Jurkat, Clone E6-1 (cell line): ENCODE results near the gene ATP6V1G2. TPM values are rescaled to one million over a fixed set of nuclear protein-coding genes. Genes with fewer than 3 reads are reported as not detected.
"Not testable (repeated sequence)": the region's sequence is repeated elsewhere in the genome, so short reads cannot be mapped to it uniquely, and the experiment has no call there.

ENCODE experiments used
- DNase-seq: peaks from one replicate; pipeline ENCODE4 v3.0.0-alpha.2; 2011; ENCODE audit warnings: low read depth, low spot score
- H3K4me3 ChIP-seq: 2 replicates; pipeline ENCODE4 v1.5.1; 2011; ENCODE audit warnings: mild to moderate bottlenecking, low read length, control low read depth, moderate library complexity
- polyA plus RNA-seq: library from polyadenylated mRNA; unstranded; fragments of >200 nt; gene quantifications from one replicate; pipeline ENCODE4 v1.2.1, GENCODE V29; 2012; ENCODE audit warnings: missing spikeins; ENCODE audit not compliant: insufficient read length, insufficient read depth

Gene ATP6V1G2
- polyA plus RNA-seq, result 3.4 TPM

DNA sequence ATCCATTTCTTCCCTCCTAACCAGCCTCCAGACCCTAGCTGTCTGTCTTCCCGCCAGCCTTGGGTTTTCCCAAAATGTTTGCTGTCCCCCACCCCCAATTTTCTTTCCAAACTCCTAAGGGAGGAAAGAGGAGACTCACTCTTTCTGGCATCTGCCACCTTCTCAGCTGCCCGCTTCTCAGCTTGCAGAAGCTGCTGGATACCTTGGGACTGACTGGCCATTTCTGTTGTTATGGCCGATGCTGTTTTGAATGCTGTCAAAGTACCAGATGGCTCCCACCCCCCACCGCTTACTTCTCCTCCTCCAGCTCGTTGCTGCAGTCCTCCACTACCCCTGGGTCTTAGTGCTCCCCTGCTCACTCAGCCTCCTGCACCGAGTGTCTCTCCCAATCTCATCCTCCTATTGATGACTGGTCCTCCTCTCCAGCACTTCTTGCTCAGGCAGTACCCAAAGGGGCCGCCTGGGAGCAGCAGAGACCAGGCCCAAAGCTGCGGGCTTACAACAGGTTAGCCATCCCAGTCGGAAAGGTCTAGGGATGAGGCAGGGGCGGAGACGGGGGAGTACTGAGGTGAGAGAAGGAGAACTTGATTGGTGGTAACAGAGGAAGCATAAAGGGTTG is at the start of gene ATP6V1G2:
Gene ATP6V1G2, minus strand, starts transcription at position 270 of the 619 bp plus-strand sequence. Its CDS starts 49 bp downstream, at position 221.
- peak within 1 kb of the TSS; percentile 63 for H3K4me3 ChIP-seq
- DNase-seq, result peak; percentile 91

DNA sequence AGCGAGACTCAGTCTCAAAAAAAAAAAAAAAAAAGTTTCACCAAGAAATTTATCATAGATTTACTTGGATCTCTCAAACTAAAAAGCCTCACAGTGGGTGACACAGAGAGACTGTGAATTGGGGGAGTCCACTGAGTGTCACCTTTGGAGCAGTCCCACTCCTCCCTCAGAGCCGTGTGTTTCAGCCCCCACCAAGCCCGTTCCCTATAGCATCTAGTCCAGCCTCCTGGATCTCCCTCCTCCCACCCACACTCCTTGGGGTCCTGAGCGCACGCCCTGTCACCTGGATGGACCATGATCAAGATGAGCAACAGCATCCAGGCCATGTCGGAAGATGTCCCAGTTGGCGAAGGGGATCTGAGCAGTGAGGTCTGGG is 46.0 kb upstream of the ATP6V1G2 start:
- no peak for DNase-seq
- no peak overlapping the region for H3K4me3 ChIP-seq

DNA sequence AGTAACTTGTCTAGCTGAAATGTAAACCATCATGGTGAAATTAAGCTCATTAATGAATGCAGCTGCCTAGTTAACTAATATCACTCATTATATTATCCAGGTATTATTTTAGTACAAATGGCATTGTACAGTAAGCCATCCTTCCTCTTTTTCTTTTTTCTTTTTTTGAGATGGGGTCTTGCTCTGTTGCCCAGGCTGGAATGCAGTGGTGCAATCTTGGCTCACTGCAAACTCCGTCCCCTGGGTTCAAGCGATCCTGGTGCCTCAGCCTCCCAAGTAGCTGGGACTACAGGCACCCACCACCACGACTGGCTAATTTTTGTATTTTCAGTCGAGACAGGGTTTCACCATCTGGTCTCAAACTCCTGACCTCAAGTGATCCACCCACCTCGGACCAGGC is 44.3 kb upstream of the ATP6V1G2 start:
- not testable (repeated sequence) for DNase-seq, H3K4me3 ChIP-seq

DNA sequence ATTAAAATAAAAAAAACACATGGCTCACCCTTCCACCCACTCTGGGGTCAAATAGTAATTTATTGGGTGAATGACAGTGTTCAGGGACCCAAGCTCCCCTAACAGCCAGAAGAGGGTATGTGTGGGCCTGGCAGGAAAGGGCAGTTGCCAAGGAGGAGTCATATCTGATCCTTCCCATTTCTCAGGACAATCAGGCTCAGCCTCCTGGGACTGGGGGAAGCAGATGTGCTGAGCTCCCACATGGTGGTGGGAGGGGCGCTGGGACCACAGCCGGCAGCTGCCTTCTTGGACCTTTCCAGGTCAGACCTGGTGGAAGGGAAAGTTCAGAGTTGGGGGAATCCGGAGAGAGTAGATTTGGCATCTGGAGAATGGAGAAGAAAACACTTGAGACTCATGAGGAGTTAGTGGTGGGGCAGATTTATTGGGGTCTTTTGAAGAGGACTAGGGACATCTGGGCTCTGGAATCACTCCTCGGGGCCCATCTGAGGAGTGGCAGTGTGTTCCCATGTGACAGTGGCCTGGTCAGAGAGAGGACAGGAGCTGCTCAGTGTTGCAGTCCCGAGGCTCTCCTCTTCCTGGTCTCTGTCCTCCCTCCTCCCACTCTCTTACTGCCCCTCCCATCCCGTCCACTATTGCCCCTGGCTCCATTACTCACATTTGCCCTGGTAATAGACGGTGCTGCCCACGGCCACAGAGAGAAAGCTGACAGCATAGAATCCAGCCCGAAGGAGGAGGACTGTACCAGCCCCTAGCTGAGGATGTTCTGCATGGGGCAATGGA is 42.7 kb upstream of the ATP6V1G2 start:
- no peak for DNase-seq
- no peak overlapping the region for H3K4me3 ChIP-seq

DNA sequence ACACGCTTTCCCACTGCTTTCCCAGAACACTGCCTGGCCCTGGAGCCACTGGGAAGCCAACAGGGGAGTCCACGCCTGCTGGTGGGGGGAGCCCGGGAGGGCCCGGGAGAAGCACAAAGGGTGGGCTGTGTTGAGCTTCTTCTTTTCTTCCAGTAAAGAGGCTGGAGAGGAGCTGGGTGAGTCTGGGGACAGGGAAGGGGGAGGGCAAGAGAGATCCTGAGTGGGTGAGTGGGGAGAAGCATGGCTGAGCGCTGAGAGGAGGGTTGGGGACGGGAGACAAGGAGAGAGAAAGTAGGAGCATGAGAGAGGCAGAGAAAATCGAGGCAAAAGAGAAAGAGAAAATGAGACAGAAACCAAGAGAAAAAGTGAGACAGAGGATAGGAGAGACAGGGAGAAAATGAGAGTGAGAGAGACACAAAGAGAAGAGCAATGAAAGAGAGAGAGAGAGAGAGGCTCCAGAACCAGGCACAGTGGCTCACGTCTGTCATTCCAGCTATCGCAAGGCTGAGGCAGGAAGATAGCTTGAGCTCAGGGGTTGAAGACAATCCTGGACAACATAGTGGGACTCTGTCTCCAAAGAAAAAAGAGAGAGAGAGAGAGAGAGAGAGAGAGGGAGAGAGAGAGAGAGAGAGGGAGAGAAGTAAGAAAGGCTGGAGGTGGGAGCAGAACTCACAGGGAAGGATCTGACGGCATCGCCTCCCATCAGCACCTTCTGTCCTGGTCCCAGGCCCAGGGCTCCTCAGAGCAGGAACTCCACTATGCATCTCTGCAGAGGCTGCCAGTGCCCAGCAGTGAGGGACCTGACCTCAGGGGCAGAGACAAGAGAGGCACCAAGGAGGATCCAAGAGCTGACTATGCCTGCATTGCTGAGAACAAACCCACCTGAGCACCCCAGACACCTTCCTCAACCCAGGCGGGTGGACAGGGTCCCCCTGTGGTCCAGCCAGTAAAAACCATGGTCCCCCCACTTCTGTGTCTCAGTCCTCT is 41.7 kb upstream of the ATP6V1G2 start:
- no peak overlapping the region for H3K4me3 ChIP-seq
- DNase-seq, result no peak

DNA sequence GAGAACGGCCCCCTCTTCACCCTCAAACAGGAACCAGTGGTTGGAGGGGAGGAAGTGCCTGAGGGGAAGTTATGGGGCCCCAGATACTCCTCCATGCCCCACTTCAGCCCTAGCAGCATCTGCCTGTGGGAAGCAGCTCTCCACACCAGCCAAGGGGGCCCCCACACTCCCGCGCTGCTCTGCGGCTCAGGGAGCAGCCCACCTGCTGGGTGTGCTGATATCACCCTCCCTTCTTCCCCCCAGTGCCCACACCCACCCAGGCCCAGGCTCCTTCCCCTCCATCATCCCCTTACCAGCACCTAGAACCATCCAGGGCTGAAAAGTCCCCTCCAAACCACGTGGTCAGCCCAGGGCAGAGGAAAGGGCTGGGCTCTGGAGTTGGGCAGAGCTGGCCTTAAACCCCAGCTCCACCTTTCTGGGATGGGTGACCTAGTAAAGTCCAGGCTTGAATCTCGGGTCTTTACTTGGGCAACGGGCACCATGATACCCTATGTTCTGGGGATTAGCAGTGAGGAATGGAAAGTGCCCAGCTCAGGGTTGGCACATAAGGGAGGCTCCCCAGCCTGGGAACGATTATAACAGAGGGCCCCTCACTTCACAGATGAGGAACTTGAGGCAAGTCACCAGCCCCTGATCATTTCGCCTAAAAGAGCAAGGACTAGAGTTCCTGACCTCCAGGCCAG is 40.3 kb upstream of the ATP6V1G2 start:
- peak overlapping the region; percentile 2 for H3K4me3 ChIP-seq
- DNase-seq, result peak; percentile 84

DNA sequence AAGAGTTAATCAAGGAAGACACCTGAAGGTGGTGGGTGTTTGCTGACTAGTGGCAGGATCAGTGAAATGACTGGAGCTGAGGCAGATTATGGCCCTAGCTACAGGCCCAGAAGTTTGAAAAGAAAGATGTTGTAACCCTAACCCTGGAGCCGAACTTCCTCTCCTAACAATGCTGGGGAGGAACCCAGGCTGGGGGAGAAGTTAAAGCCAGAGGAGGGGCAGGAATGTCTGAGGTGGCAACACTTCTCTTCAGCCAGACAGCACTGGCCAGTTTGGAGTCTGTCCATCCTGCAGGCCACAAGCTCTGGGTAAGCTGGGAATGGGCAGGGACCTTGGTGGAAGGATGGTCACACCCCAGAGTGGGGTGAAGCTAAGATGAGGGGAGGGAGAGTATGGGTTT is 39.6 kb upstream of the ATP6V1G2 start, which contains the start of gene LST1:
Gene LST1, plus strand, starts transcription at position 270 of the 400 bp plus-strand sequence. CDS start 1,023 bp downstream, outside the sequence.
- DNase-seq, result no peak
- H3K4me3 ChIP-seq, result peak within 1 kb of the TSS; percentile 2

DNA sequence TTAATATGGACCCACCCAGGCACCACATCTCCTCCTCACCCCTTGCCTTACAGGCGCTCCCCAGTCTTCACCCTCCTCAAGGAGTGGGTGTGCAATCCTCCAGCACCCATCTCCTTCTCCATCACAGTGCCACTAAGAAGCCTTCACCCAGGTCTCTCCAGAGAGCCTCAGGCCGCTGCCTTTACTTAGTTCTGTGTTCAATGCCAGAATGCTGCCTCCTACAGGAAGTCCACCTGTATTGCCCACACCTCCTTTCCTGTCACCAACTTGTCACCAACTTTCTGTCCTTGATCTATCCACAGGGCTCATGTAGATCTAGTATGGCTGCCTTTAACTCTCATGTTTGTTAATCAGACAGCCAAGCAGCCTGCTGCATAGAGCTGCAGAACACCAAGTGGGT is 39.1 kb upstream of the ATP6V1G2 start:
- H3K4me3 ChIP-seq, result no peak overlapping the region
- DNase-seq, result peak; percentile 81

DNA sequence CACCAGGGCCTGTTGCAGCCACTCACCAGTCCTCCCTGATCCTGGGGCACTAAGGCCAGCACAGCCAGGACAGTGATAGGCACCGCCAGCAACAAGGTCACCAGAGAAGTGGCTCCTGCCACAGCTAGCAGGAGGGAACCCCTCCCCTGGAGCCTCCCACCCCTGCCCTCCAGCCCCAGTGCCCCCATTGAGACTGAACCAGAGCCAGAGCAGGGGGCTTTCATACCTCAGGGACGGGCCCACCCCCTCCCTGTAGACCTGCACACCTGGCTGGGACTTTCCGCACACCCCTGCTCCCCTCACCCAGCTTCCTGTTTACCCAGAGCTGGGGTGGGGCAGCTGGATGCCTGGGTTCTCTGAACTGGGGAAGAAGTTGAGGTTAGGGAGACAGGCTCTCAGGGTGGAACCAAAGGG is 35.8 kb upstream of the ATP6V1G2 start, which contains the start of gene LTB:
Gene LTB, minus strand, starts transcription at position 195 of the 414 bp plus-strand sequence. Its CDS starts 7 bp downstream, at position 188.
- H3K4me3 ChIP-seq, result peak within 1 kb of the TSS; percentile 86
- DNase-seq, result peak; percentile 61

DNA sequence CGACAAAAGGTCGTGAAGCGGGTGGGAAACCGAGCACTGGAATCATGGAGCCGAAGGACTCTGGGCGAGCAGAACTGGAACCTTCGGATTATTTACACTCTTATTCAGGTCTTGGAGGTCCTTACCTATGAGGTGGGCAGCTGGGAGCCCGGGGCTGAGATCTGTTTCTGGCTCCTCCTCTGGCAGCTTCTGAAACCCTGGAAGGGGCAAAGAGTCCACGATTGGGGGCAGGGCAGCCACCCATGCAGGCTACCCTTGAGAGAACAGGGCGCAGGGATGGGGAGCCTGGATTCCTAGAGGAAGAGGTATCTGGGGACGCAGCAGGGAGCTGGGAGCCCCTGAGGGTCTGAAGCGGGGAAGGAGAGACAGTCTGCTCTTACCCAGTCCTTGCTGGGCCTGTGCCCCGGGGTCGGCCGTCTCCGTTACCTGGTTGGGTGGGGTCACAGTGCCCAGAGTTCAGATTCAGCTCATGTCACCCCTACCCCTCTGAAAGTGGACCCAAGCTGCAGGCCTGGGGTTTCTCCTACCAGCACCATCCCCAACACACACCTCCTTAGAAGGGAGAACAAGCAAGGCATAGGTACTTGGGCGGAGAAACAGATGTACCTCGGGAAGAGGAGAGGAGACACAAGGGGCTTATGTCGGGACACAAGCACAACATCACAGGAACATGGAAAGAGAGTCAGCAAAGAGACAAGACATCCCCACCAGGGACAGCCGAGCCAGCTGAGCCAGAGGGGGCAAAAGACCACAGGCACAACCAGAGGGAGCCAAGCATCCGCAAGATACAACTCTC is 35.2 kb upstream of the ATP6V1G2 start:
- peak overlapping the region; percentile 86 for H3K4me3 ChIP-seq
- DNase-seq, result no peak

DNA sequence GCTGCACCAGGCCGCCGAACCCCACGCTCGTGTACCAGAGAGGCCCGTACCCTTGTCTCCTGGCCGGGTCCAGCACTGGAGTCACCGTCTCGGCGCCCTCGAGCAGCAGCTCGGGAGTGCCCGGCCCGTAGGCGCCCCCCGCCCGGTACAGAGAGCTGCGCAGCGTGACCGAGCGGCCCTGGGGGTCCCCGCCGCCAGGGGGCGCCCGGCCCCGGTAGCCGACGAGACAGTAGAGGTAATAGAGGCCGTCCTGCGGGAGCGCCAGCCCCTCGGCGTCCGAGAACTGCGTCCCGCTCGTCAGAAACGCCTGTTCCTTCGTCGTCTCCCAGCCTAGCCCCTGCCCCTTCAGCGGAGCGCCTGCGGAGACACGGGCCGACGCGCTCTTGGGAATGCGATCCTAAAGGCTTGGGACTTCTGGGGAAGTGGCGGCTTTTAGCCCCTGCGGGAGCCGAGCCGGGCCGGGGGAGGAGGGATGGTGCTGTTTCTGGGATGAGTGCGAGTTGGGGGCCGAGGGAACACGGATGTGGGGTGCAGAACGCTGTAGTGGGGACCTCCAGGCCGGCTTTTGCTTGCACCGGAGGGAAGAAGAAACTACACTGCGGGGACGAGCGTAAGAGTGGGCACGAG is 34.5 kb upstream of the ATP6V1G2 start:
- DNase-seq, result peak; percentile 67
- peak overlapping the region; percentile 86 for H3K4me3 ChIP-seq

DNA sequence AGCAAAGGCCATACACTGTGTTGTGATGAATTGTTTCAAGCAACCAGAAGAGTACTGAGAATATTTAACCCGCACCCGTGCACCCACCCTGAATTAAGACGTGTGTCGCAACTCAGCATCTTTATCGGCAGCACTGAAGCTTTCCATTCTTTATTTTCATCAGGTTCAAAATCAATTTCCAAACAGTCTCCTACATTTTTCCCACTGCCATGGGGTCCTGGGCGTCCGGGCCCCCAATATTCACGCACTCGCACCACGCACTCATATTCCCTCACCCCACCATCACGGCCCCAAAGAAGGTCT is 34.0 kb upstream of the ATP6V1G2 start:
- DNase-seq, result no peak
- H3K4me3 ChIP-seq, result peak overlapping the region; percentile 86

DNA sequence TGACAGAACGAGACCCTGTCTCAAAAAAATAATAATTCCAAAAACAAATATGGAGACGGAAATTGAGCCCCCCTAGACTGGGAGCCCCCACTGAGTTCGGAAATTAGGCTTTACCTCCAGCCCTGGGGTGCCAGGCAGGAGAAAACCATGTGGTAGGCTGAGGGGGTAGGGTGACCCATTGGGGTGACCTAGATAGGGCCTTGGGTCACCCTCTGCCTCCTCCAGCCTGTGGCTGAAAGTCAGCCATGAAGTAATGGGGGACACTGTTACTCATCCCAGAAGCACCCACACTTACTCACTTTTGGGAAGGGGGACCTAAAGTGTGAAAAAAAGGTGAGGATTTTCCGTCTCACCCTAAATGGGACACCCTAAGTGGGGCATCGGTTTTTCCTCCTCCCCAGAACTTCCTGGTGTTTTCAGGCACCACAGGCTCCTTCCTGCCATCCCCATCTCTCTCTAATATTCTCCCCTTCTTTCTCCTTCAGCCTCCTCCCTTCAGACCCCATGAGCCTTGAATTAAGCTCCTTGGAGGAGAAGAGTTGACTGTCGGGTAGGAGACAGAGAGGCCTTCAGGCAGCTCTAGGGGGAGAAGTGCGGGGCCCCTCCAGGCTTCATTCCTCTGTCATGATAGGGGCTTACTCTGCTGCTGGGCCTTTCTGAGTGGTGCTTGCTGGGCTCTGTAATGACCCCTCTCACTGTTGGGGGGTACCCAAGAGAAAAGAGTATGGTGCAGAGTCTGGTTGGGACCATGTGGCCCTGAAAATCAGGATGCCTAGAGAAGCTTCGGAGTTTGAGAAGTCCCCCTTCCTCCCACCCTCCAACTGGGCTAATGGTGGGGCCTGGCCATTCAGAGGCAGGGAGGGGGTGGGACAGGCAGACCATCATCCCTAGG is 33.4 kb upstream of the ATP6V1G2 start:
- DNase-seq, result no peak
- H3K4me3 ChIP-seq, result no peak overlapping the region

DNA sequence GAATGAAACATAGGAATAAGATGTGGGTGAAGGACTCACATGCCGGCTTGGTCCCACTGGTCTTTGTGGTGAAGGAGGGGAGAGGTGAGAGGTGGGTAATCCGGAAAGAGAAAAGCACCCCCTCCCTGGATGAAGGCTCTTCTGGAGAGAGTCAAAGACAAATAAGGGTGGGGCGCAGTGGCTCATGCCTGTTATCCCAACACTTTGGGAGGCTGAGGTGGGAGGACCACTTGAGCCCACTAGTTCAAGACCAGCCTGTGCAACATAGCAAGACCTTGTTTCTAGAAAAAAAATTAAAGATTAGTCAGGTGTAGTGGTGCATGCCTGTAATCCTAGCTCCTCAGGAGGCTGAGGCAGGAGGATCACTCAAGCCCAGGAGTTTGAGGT is 32.7 kb upstream of the ATP6V1G2 start:
- H3K4me3 ChIP-seq, result no peak overlapping the region
- no peak for DNase-seq

DNA sequence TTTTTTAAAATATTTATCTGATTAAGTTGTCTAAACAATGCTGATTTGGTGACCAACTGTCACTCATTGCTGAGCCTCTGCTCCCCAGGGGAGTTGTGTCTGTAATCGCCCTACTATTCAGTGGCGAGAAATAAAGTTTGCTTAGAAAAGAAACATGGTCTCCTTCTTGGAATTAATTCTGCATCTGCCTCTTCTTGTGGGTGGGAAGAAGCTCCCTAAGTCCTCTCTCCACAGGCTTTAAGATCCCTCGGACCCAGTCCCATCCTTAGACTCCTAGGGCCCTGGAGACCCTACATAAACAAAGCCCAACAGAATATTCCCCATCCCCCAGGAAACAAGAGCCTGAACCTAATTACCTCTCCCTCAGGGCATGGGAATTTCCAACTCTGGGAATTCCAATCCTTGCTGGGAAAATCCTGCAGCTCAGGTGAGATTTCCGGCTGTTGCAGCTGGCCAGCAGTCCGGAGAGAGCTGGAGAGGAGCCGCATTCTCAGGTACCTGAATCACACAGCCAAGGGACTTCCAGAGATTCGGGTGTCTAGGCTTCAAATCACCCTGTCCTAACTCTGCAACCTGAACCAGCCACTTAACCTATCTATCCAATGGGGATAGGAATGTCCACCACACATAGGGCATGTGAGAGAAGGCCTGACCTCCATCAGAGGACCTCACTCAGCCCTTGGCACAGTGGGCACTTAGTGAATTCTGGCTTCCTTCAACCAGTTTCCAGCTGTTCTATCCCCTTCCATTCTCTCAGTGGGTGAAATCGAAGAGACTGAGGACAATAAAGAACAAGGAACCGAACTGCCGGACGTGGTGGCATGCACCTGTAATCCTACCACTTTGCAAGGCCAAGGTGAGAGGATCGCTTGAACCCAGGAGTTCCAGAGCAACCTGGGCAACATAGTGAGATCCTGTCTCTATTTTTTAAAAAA is 32.0 kb upstream of the ATP6V1G2 start:
- H3K4me3 ChIP-seq, result no peak overlapping the region
- no peak for DNase-seq

DNA sequence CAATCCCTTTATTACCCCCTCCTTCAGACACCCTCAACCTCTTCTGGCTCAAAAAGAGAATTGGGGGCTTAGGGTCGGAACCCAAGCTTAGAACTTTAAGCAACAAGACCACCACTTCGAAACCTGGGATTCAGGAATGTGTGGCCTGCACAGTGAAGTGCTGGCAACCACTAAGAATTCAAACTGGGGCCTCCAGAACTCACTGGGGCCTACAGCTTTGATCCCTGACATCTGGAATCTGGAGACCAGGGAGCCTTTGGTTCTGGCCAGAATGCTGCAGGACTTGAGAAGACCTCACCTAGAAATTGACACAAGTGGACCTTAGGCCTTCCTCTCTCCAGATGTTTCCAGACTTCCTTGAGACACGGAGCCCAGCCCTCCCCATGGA is 31.2 kb upstream of the ATP6V1G2 start:
- no peak for DNase-seq
- no peak overlapping the region for H3K4me3 ChIP-seq
